HEK293 (cell line): ENCODE data around the gene UNC93A.

Experiments
- SETDB1 ChIP-seq: IDR thresholded peaks from one replicate; pipeline ENCODE4 v1.6.1; 2017; ENCODE audit warnings: mild to moderate bottlenecking, low read length, moderate library complexity, mixed read lengths; ENCODE audit not compliant: insufficient read length
- ZNF629 ChIP-seq: fragments of 450-650 bp; formaldehyde crosslinking; IDR thresholded peaks from 2 replicates; pipeline ENCODE4 v1.5.1; 2017; ENCODE audit warnings: missing biosample characterization, missing genetic modification characterization
- ZNF768 ChIP-seq: fragments of 450-650 bp; formaldehyde crosslinking; IDR thresholded peaks from 2 replicates; pipeline ENCODE4 v1.5.1; 2018; ENCODE audit warnings: missing biosample characterization, mild to moderate bottlenecking, missing genetic modification characterization

- no peak for TF ChIP-seq ZNF768 (tag by site-specific recombination)
- TF ChIP-seq ZNF629 (tag by site-specific recombination) = no peak
- TF ChIP-seq SETDB1 = no peak
These were observed 20.4 kb upstream of the UNC93A start for GRCh38 chr6:167270499-167271311.
